ENCODE data around the gene MCC.

DNA sequence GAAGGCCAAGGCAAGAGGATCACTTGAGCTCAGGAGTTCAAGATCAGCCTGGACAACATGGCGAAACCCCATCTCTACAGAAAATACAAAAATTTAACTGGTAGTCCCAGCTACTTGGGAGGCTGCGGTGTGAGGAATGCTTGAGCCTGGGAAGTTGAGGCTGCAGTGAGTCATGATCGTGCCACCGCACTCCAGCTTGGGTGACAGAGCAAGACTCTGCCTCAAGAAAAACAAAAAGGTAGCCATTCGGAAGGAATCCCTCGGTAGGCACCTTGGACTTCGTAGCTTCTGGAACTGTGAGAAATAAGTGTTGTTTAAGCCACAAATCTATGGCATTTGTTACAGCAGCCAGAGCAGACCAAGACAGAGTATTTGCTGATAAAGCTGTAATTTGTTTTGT lies 337.4 kb downstream of the MCC start:
- TF ChIP-seq GATA3 (IDR thresholded peaks at IDR 0.05; ENCODE audit: low read depth, low read length) (no peak), GATA2 (IDR thresholded peaks at IDR 0.05; ENCODE audit: low read depth, low read length) (no peak)
